Activated CD4-positive, alpha-beta memory T cell treated with anti-CD3 and anti-CD28 coated beads, Interleukin-2, amount 10 ng/mL, durations not matched to agents 7 days and 5 days (primary cell): ENCODE results near the gene ANKRD31. TPM values are rescaled to one million over a fixed set of nuclear protein-coding genes. Genes with fewer than 3 reads are reported as not detected.

Experiments used
- CTCF ChIA-PET: fragments of 350-600 bp; sonication (Branson Sonifier 250); formaldehyde crosslinking; loops from one replicate; lab custom pipeline; 2021; ENCODE audit warnings: antibody characterized with exemption, inconsistent platforms; lab: Charles Lee
- POLR2A ChIA-PET: fragments of 350-600 bp; sonication (Branson Sonifier 250); formaldehyde crosslinking; loops from one replicate; lab custom pipeline; 2021; ENCODE audit warnings: antibody characterized with exemption; lab: Charles Lee
- DNase-seq: peaks from one replicate; pipeline ENCODE4 v3.0.0-alpha.2; 2020
- H3K27ac Mint-ChIP-seq: one replicate; pipeline ENCODE4 v1.8.0; 2021; ENCODE audit warnings: mild to moderate bottlenecking, mixed read lengths
- H3K27me3 Mint-ChIP-seq: one replicate; pipeline ENCODE4 v1.8.0; 2021; ENCODE audit warnings: mixed read lengths
- H3K36me3 Mint-ChIP-seq: one replicate; pipeline ENCODE4 v1.8.0; 2021; ENCODE audit warnings: low read depth, mixed read lengths
- H3K4me1 Mint-ChIP-seq: one replicate; pipeline ENCODE4 v1.8.0; 2021; ENCODE audit warnings: mixed read lengths
- H3K4me3 Mint-ChIP-seq: one replicate; pipeline ENCODE4 v1.8.0; 2021; ENCODE audit warnings: mild to moderate bottlenecking, mixed read lengths
- H3K9me3 Mint-ChIP-seq: one replicate; pipeline ENCODE4 v1.8.0; 2021; ENCODE audit warnings: mixed read lengths
- total RNA-seq, 2 experiments: library from RNA; stranded (reverse); gene quantifications; one replicate each; pipeline ENCODE4 v1.2.3, GENCODE V29; 2021

The ANKRD31 gene
- total RNA-seq, 2 experiments from 2014 or later = 0.05 to 0.18 TPM

- POLR2A ChIA-PET = interaction anchor here (1.3 to 1.5 kb wide), 2 partner anchors 99 to 302 kb away, joined by 3 to 5 read pairs; partner anchors contain the start of gene HMGCR
- CTCF ChIA-PET = no interaction called here
- H3K27me3 Mint-ChIP-seq = no peaks in the 10 kb centered on the region
- H3K36me3 Mint-ChIP-seq = no peaks in the 10 kb centered on the region
- H3K27ac Mint-ChIP-seq = no peak overlapping the region
- no peaks in the 10 kb centered on the region for H3K9me3 Mint-ChIP-seq
- H3K4me1 Mint-ChIP-seq = peaks cover 15% of the 10 kb centered on the region
- DNase-seq = peak; percentile 47
- no peak overlapping the region for H3K4me3 Mint-ChIP-seq
Observed at GRCh38 chr5:75034137-75034739, 202.4 kb downstream of the ANKRD31 start.

GRCh38 chr5:75031366-75031765 lies 205.3 kb downstream of the ANKRD31 start:
- no peaks in the 10 kb centered on the region for H3K36me3 Mint-ChIP-seq
- peaks cover 15% of the 10 kb centered on the region for H3K4me1 Mint-ChIP-seq
- ChIA-PET CTCF (no interaction called here), POLR2A (no interaction called here)
- H3K27me3 Mint-ChIP-seq = no peaks in the 10 kb centered on the region
- no peak overlapping the region for H3K27ac Mint-ChIP-seq
- no peak for DNase-seq
- H3K4me3 Mint-ChIP-seq = no peak overlapping the region
- H3K9me3 Mint-ChIP-seq = no peaks in the 10 kb centered on the region

- ChIA-PET CTCF (no interaction called here), POLR2A (no interaction called here)
- no peaks in the 10 kb centered on the region for H3K36me3 Mint-ChIP-seq
- H3K4me1 Mint-ChIP-seq = peaks cover 14% of the 10 kb centered on the region
- no peak for DNase-seq
- no peaks in the 10 kb centered on the region for H3K9me3 Mint-ChIP-seq
- no peak overlapping the region for H3K4me3 Mint-ChIP-seq
- H3K27me3 Mint-ChIP-seq = no peaks in the 10 kb centered on the region
- no peak overlapping the region for H3K27ac Mint-ChIP-seq
Observed at GRCh38 chr5:75028090-75028489, 208.6 kb downstream of the ANKRD31 start.

GRCh38 chr5:75023368-75024159 lies 213.1 kb downstream of the ANKRD31 start:
- peaks cover 15% of the 10 kb centered on the region for H3K4me1 Mint-ChIP-seq
- CTCF ChIA-PET = no interaction called here

GRCh38 chr5:75021800-75022199 lies 214.9 kb downstream of the ANKRD31 start:
- H3K4me1 Mint-ChIP-seq = peaks cover 15% of the 10 kb centered on the region
- no peak overlapping the region for H3K27ac Mint-ChIP-seq
- H3K4me3 Mint-ChIP-seq = no peak overlapping the region
- no peaks in the 10 kb centered on the region for H3K36me3 Mint-ChIP-seq
- no peaks in the 10 kb centered on the region for H3K27me3 Mint-ChIP-seq
- DNase-seq = no peak
- ChIA-PET CTCF (interaction anchor here (0.6 kb wide), 1 partner anchor 27 kb away, joined by 3 read pairs; no protein-coding TSS in a partner anchor), POLR2A (no interaction called here)
- no peaks in the 10 kb centered on the region for H3K9me3 Mint-ChIP-seq

More at GRCh38 chr5:75023368-75024159, 213.1 kb downstream of the ANKRD31 start:
- Mint-ChIP-seq H3K27me3 (no peaks in the 10 kb centered on the region), H3K4me3 (no peak overlapping the region), H3K36me3 (no peaks in the 10 kb centered on the region), H3K27ac (peak overlapping the region; percentile 24), H3K9me3 (no peaks in the 10 kb centered on the region)
- POLR2A ChIA-PET = no interaction called here
- DNase-seq = peak; percentile 29

- CTCF ChIA-PET = no interaction called here
- H3K4me3 Mint-ChIP-seq = no peak overlapping the region
- H3K36me3 Mint-ChIP-seq = no peaks in the 10 kb centered on the region
- H3K4me1 Mint-ChIP-seq = peaks cover 15% of the 10 kb centered on the region
- POLR2A ChIA-PET = no interaction called here
- no peaks in the 10 kb centered on the region for H3K27me3 Mint-ChIP-seq
- no peaks in the 10 kb centered on the region for H3K9me3 Mint-ChIP-seq
- no peak for DNase-seq
- no peak overlapping the region for H3K27ac Mint-ChIP-seq
Observed at GRCh38 chr5:75021219-75021618, 215.5 kb downstream of the ANKRD31 start.

GRCh38 chr5:75020016-75020656 lies 216.5 kb downstream of the ANKRD31 start:
- peaks cover 15% of the 10 kb centered on the region for H3K4me1 Mint-ChIP-seq
- no peak overlapping the region for H3K4me3 Mint-ChIP-seq
- H3K27ac Mint-ChIP-seq = no peak overlapping the region
- ChIA-PET POLR2A (no interaction called here), CTCF (no interaction called here)
- DNase-seq = no peak
- no peaks in the 10 kb centered on the region for H3K9me3 Mint-ChIP-seq
- no peaks in the 10 kb centered on the region for H3K27me3 Mint-ChIP-seq
- H3K36me3 Mint-ChIP-seq = no peaks in the 10 kb centered on the region

- Mint-ChIP-seq H3K27ac (no peak overlapping the region), H3K4me3 (no peak overlapping the region), H3K4me1 (peaks cover 10% of the 10 kb centered on the region), H3K27me3 (no peaks in the 10 kb centered on the region), H3K36me3 (no peaks in the 10 kb centered on the region), H3K9me3 (no peaks in the 10 kb centered on the region)
- ChIA-PET POLR2A (no interaction called here), CTCF (no interaction called here)
- DNase-seq = no peak
Observed at GRCh38 chr5:75018805-75019587, 217.7 kb downstream of the ANKRD31 start.

Other genes starting within 250 kb of the ANKRD31 start
- gene GCNT4, start 184.3 kb downstream of the ANKRD31 start, total RNA-seq = 1 to 10 TPM; 1.5 to 1.6 TPM
- gene HMGCR, start 100.3 kb upstream of the ANKRD31 start, total RNA-seq = 10 to 100 TPM; 86.7 to 94.5 TPM